ENCODE measurements around the gene UBQLN4. TPM values are rescaled to one million over a fixed set of nuclear protein-coding genes. Genes with fewer than 3 reads are reported as not detected.

The UBQLN4 gene
- total and polyA plus RNA-seq, 2 donors (not counting 3 experiments of a cell fraction or from before 2014, with no cell fraction given) = 50.5 to 50.8 TPM

- ChIA-PET CTCF (interaction anchor here (0.6 to 21.0 kb wide), 6 partner anchors 9 to 125 kb away, joined by 3 to 627 read pairs (median 4); partner anchors contain the start of gene LMNA), POLR2A (interaction anchor here (0.7 to 3.4 kb wide), 3 partner anchors 15 to 73 kb away, joined by 5 to 14 read pairs (median 6); partner anchors contain the start of gene LMNA)
- TF ChIP-seq GATA2 (IDR thresholded peaks at IDR 0.05; ENCODE audit: insufficient read depth, insufficient read length, low read depth, low read length) = no peak
- no peak for TF ChIP-seq POLR2A (IDR thresholded peaks at IDR 0.05; ENCODE audit: low read depth, low read length)
- no peak for TF ChIP-seq POLR2AphosphoS5 (IDR thresholded peaks at IDR 0.05; ENCODE audit: insufficient read depth, low read depth, low read length)
- TF ChIP-seq MYC (IDR thresholded peaks at IDR 0.05; ENCODE audit: low read depth, low read length) = no peak
- TF ChIP-seq JUN (IDR thresholded peaks at IDR 0.05; ENCODE audit: borderline replicate concordance, insufficient read depth, insufficient read length, low read depth) = no peak
- TF ChIP-seq MAX (IDR thresholded peaks at IDR 0.05; ENCODE audit: insufficient read depth, insufficient read length) = no peak
- TF ChIP-seq FOS (IDR thresholded peaks at IDR 0.05; ENCODE audit: borderline replicate concordance, insufficient read depth, low read length) = no peak
- TF ChIP-seq EZH2 (IDR thresholded peaks at IDR 0.05; ENCODE audit: borderline replicate concordance, low read depth, low read length, severe bottlenecking) = no peak
- no peak for TF ChIP-seq CTCF (IDR thresholded peaks at IDR 0.05; ENCODE audit: extremely low read depth in 1 of 2, insufficient read depth in 1 of 2, low read depth in 1 of 2, low read length in 2 of 2)
- intact Hi-C loops (cut with micrococcal nuclease) = loop anchor here (5.0 kb wide), 1 partner anchor 112 kb away; the partner anchor contains the start of gene PMF1
- Histone ChIP-seq H4K20me1 (replicated peaks; ENCODE audit: control insufficient read depth, extremely low read depth, insufficient read depth, low read length) (no peaks in the 10 kb centered on the region), H3K9me3 (replicated peaks; ENCODE audit: control insufficient read depth, insufficient read depth, low read length) (no peaks in the 10 kb centered on the region), H3K9ac (replicated peaks; ENCODE audit: extremely low read depth, insufficient read depth, low read length) (no peak overlapping the region), H3K27ac (ENCODE audit: insufficient read depth, low read depth, low read length) (no peak overlapping the region), H3K4me1 (ENCODE audit: control insufficient read depth, extremely low read depth, insufficient read depth, low read length) (peaks cover 72% of the 10 kb centered on the region), H3K79me2 (ENCODE audit: control insufficient read depth, insufficient read depth, low read length) (no peaks in the 10 kb centered on the region), H3K9me1 (replicated peaks; ENCODE audit: control insufficient read depth, extremely low read depth, insufficient read depth, low read length) (no peaks in the 10 kb centered on the region), H3K36me3 (ENCODE audit: control insufficient read depth in 2 of 2, extremely low read depth in 1 of 2, insufficient read depth in 2 of 2, low read length in 2 of 2) (no peaks in the 10 kb centered on the region), H3K4me2 (ENCODE audit: insufficient read depth, low read length) (no peak overlapping the region), H3K27me3 (ENCODE audit: control insufficient read depth in 2 of 2, insufficient read depth in 2 of 2, low read length in 2 of 2) (no peaks in the 10 kb centered on the region), H3K4me3 (replicated peaks in 1 of 3; ENCODE audit: insufficient read depth in 1 of 3, low read depth in 1 of 3, low read length in 3 of 3) (no peak overlapping the region), H2AFZ (ENCODE audit: low read depth, low read length) (no peak overlapping the region)
- FAIRE-seq = peak; percentile 46
- no TSS peak for BruUV-seq (replicated peaks)
- dilution Hi-C loops (cut with MboI; ENCODE audit: extremely low pct_ligation_motif_present, low sequenced_read_pairs) = no loop called here
- peak; percentile 41 for DNase-seq (ENCODE audit: low read depth, low spot score)
Measured at GRCh38 chr1:156100205-156100995, 46.8 kb upstream of the UBQLN4 start.

Measured in endothelial cell of umbilical vein (primary cell).